Transverse colon (tissue), 4 donors: ENCODE data around the gene MRPL27. TPM values are rescaled to one million over a fixed set of nuclear protein-coding genes. Genes with fewer than 3 reads are reported as not detected.

ENCODE experiments used
- DNase-seq: peaks from one replicate; pipeline ENCODE4 v3.0.0-alpha.2; 2019
- H3K27ac ChIP-seq, 4 donors: fragments of 200-600 bp; sonication (generic); 2 replicates each; pipeline ENCODE4 v1.5.1; 2016 to 2018; ENCODE audit warnings: inconsistent platforms in 4 of 4
- H3K27me3 ChIP-seq: fragments of 200-600 bp; sonication (generic); 2 replicates; pipeline ENCODE4 v1.5.1; 2017; ENCODE audit warnings: inconsistent platforms
- H3K36me3 ChIP-seq, 4 donors: fragments of 200-600 bp; sonication (generic); 2 replicates each; pipeline ENCODE4 v1.5.1; 2017 to 2019; ENCODE audit warnings: inconsistent platforms in 4 of 4
- H3K4me1 ChIP-seq, 4 donors: fragments of 200-600 bp; sonication (generic); 2 replicates each; pipeline ENCODE4 v1.5.1; 2017 to 2020; ENCODE audit warnings: inconsistent platforms in 4 of 4
- H3K4me3 ChIP-seq, 4 donors: fragments of 200-600 bp; sonication (generic); 1 replicate in 1 of 4; 2 replicates in 3 of 4; pipeline versions ENCODE4 v1.5.1 to v1.6.1; 2017 to 2019; ENCODE audit warnings: inconsistent platforms in 4 of 4
- H3K9me3 ChIP-seq, 2 donors: fragments of 200-600 bp; sonication (generic); 2 replicates each; pipeline ENCODE4 v1.5.1; 2017 to 2019; ENCODE audit warnings: inconsistent platforms in 2 of 2
- CTCF ChIP-seq, 5 experiments: fragments of 200-600 bp in 3 of 5; fragments of 450-650 bp in 2 of 5; sonication (generic) in 3 of 5; IDR thresholded peaks; 1 replicate in 2 of 5; 2 replicates in 3 of 5; pipeline ENCODE4 v1.5.1; 2016 to 2017; ENCODE audit warnings: antibody characterized with exemption in 5 of 5, inconsistent platforms in 3 of 5, mild to moderate bottlenecking in 2 of 5, moderate library complexity in 1 of 5
- EP300 ChIP-seq: sonication (generic); formaldehyde crosslinking; IDR thresholded peaks from one replicate; pipeline ENCODE4 v1.6.1; 2017; ENCODE audit warnings: antibody characterized with exemption, low read depth
- POLR2A ChIP-seq: fragments of 450-650 bp; IDR thresholded peaks from one replicate; pipeline ENCODE4 v1.6.1; 2016; ENCODE audit warnings: antibody characterized with exemption, mild to moderate bottlenecking, moderate library complexity
- POLR2AphosphoS5 ChIP-seq, 3 donors: sonication (generic); formaldehyde crosslinking; IDR thresholded peaks; one replicate each; pipeline ENCODE4 v1.6.1; 2016; ENCODE audit warnings: antibody characterized with exemption in 3 of 3
- WGBS, 2 donors: methylation state at CpG; one replicate each; pipeline ENCODE4 v1.1.5; 2018; ENCODE audit warnings: low coverage in 1 of 2; 5-methylcytosine and 5-hydroxymethylcytosine counted together
- in situ Hi-C, 4 donors: fragments of 200-750 bp; cut with MboI; loops; one replicate each; pipeline versions ENCODE4 v1.15.0 to v1.15.1; 2017; ENCODE audit warnings: low sequenced_read_pairs in 3 of 4, low pct_ligation_motif_present in 1 of 4, low pct_unique_long_range_greater_than_20kb in 1 of 4
- intact Hi-C: fragments of 100-400 bp; cut with DNase I; formaldehyde crosslinking; loops from one replicate; pipeline ENCODE4 v1.15.1; 2023; ENCODE audit warnings: low total_unique reads
- total RNA-seq, 4 donors: library from RNA; depleted of rRNA; stranded (reverse); fragments of >200 nt; gene quantifications; one replicate each; pipeline ENCODE4 v1.1.0, GENCODE V29; 2016

MRPL27 gene
- total RNA-seq, 4 donors from 2014 or later = 4.9 to 97.5 (median 46.9) TPM

GRCh38 chr17:50349243-50349600, 23.8 kb downstream of the MRPL27 start:
- in situ Hi-C loops = no loop called here
- peaks cover 0 to 6% (median 0%) of the 10 kb centered on the region in 4 donors for H3K36me3 ChIP-seq
- 92 to 98% methylated on average over 5 of the region's 5 CpGs for WGBS, 2 donors
- intact Hi-C loops = no loop called here
- H3K27me3 ChIP-seq = no peaks in the 10 kb centered on the region
- H3K9me3 ChIP-seq = no peaks in the 10 kb centered on the region
- H3K4me1 ChIP-seq = peaks cover 4 to 33% (median 28%) of the 10 kb centered on the region in 4 donors
- H3K27ac ChIP-seq = no peak overlapping the region
- no peak overlapping the region for H3K4me3 ChIP-seq
- TF ChIP-seq EP300 (no peak), POLR2A (no peak), POLR2AphosphoS5 (IDR thresholded peaks at IDR 0.05) (no peak), CTCF (IDR thresholded peaks at IDR 0.05) (no peak)
- DNase-seq = no peak

GRCh38 chr17:50348522-50349242, 24.3 kb downstream of the MRPL27 start:
- Histone ChIP-seq H3K4me3 (no peak overlapping the region), H3K27me3 (no peaks in the 10 kb centered on the region), H3K4me1 (peaks cover 4 to 33% (median 28%) of the 10 kb centered on the region in 4 donors), H3K9me3 (no peaks in the 10 kb centered on the region), H3K36me3 (peaks cover 0 to 3% (median 0%) of the 10 kb centered on the region in 4 donors), H3K27ac (no peak overlapping the region)
- intact Hi-C loops (no loop called here), in situ Hi-C loops (no loop called here)
- 72 to 84% methylated on average over 2 to 7 of the region's 7 CpGs for WGBS, 2 donors
- TF ChIP-seq POLR2AphosphoS5 (IDR thresholded peaks at IDR 0.05) = no peak
- no peak for TF ChIP-seq EP300
- no peak for TF ChIP-seq POLR2A
- no peak for TF ChIP-seq CTCF (IDR thresholded peaks at IDR 0.05)
- DNase-seq = no peak

- in situ Hi-C loops (no loop called here), intact Hi-C loops (no loop called here)
- Histone ChIP-seq H3K36me3 (no peaks in the 10 kb centered on the region), H3K9me3 (no peaks in the 10 kb centered on the region), H3K4me3 (no peak overlapping the region), H3K27me3 (no peaks in the 10 kb centered on the region), H3K27ac (no peak overlapping the region), H3K4me1 (peaks cover 4 to 33% (median 28%) of the 10 kb centered on the region in 4 donors)
- DNase-seq = no peak
- WGBS, 2 donors = 50 to 60% methylated on average over 2 to 3 of the region's 3 CpGs
- TF ChIP-seq EP300 = no peak
- TF ChIP-seq POLR2AphosphoS5 (IDR thresholded peaks at IDR 0.05) = no peak
- no peak for TF ChIP-seq CTCF (IDR thresholded peaks at IDR 0.05)
- no peak for TF ChIP-seq POLR2A
Measured at GRCh38 chr17:50347894-50348291, 25.1 kb downstream of the MRPL27 start.

- 53% methylated on average over 17 of the region's 17 CpGs; no CpG with 5 or more reads in 1 of the 2 donors for WGBS, 2 donors
- intact Hi-C loops = no loop called here
- Histone ChIP-seq H3K9me3 (no peaks in the 10 kb centered on the region), H3K4me1 (peaks cover 4 to 33% (median 28%) of the 10 kb centered on the region in 4 donors), H3K4me3 (peak overlapping the region; percentile 61 to 97 (median 84)), H3K27ac (peak overlapping the region; percentile 66 to 84 (median 82)), H3K36me3 (no peaks in the 10 kb centered on the region), H3K27me3 (no peaks in the 10 kb centered on the region)
- no peak for DNase-seq
- in situ Hi-C loops = no loop called here
- TF ChIP-seq EP300 (no peak), POLR2AphosphoS5 (IDR thresholded peaks at IDR 0.05) (no peak), POLR2A (no peak), CTCF (IDR thresholded peaks at IDR 0.05) (no peak)
Measured at GRCh38 chr17:50347117-50347893, 25.7 kb downstream of the MRPL27 start.
